ENCODE results near the gene CDH22. TPM values are rescaled to one million over a fixed set of nuclear protein-coding genes. Genes with fewer than 3 reads are reported as not detected.

CDH22 gene
- total and polyA plus RNA-seq, 2 experiments from 2014 or later, result 0.08 to 0.10 TPM

DNA sequence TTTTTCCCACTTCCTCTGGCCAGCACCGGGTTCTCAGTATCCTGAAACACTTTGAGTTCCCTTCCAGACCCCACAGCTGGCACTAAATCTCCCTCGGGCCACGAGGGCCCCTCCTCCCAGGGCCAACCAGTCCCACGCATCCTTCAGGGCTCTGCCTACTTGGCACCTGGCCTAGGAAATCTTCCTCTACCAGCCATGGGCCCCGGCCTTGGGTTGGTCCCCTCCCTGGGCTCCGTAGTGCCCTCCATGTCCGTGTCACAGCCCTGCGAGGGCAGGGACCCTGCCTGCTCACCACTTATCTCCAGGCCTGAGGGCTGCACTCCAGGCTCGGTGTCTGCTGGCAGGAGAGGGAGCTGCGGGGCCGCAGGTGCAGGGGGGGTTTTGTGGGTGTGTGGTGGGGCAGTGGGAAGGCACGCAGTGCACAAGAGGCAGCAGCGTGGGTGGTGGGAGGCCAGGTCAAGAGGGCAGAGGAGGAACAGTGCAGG lies 48.8 kb upstream of the CDH22 start (continued):
- TF ChIP-seq, protein P1, sequence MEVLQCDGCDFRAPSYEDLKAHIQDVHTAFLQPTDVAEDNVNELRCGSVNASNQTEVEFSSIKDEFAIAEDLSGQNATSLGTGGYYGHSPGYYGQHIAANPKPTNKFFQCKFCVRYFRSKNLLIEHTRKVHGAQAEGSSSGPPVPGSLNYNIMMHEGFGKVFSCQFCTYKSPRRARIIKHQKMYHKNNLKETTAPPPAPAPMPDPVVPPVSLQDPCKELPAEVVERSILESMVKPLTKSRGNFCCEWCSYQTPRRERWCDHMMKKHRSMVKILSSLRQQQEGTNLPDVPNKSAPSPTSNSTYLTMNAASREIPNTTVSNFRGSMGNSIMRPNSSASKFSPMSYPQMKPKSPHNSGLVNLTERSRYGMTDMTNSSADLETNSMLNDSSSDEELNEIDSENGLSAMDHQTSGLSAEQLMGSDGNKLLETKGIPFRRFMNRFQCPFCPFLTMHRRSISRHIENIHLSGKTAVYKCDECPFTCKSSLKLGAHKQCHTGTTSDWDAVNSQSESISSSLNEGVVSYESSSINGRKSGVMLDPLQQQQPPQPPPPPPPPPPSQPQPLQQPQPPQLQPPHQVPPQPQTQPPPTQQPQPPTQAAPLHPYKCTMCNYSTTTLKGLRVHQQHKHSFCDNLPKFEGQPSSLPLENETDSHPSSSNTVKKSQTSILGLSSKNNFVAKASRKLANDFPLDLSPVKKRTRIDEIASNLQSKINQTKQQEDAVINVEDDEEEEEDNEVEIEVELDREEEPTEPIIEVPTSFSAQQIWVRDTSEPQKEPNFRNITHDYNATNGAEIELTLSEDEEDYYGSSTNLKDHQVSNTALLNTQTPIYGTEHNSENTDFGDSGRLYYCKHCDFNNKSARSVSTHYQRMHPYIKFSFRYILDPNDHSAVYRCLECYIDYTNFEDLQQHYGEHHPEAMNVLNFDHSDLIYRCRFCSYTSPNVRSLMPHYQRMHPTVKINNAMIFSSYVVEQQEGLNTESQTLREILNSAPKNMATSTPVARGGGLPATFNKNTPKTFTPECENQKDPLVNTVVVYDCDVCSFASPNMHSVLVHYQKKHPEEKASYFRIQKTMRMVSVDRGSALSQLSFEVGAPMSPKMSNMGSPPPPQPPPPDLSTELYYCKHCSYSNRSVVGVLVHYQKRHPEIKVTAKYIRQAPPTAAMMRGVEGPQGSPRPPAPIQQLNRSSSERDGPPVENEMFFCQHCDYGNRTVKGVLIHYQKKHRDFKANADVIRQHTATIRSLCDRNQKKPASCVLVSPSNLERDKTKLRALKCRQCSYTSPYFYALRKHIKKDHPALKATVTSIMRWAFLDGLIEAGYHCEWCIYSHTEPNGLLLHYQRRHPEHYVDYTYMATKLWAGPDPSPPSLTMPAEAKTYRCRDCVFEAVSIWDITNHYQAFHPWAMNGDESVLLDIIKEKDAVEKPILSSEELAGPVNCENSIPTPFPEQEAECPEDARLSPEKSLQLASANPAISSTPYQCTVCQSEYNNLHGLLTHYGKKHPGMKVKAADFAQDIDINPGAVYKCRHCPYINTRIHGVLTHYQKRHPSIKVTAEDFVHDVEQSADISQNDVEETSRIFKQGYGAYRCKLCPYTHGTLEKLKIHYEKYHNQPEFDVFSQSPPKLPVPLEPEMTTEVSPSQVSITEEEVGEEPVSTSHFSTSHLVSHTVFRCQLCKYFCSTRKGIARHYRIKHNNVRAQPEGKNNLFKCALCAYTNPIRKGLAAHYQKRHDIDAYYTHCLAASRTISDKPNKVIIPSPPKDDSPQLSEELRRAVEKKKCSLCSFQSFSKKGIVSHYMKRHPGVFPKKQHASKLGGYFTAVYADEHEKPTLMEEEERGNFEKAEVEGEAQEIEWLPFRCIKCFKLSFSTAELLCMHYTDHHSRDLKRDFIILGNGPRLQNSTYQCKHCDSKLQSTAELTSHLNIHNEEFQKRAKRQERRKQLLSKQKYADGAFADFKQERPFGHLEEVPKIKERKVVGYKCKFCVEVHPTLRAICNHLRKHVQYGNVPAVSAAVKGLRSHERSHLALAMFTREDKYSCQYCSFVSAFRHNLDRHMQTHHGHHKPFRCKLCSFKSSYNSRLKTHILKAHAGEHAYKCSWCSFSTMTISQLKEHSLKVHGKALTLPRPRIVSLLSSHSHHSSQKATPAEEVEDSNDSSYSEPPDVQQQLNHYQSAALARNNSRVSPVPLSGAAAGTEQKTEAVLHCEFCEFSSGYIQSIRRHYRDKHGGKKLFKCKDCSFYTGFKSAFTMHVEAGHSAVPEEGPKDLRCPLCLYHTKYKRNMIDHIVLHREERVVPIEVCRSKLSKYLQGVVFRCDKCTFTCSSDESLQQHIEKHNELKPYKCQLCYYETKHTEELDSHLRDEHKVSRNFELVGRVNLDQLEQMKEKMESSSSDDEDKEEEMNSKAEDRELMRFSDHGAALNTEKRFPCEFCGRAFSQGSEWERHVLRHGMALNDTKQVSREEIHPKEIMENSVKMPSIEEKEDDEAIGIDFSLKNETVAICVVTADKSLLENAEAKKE (CRISPR knock-in tag; IDR thresholded peaks at IDR 0.05), result no peak

DNA sequence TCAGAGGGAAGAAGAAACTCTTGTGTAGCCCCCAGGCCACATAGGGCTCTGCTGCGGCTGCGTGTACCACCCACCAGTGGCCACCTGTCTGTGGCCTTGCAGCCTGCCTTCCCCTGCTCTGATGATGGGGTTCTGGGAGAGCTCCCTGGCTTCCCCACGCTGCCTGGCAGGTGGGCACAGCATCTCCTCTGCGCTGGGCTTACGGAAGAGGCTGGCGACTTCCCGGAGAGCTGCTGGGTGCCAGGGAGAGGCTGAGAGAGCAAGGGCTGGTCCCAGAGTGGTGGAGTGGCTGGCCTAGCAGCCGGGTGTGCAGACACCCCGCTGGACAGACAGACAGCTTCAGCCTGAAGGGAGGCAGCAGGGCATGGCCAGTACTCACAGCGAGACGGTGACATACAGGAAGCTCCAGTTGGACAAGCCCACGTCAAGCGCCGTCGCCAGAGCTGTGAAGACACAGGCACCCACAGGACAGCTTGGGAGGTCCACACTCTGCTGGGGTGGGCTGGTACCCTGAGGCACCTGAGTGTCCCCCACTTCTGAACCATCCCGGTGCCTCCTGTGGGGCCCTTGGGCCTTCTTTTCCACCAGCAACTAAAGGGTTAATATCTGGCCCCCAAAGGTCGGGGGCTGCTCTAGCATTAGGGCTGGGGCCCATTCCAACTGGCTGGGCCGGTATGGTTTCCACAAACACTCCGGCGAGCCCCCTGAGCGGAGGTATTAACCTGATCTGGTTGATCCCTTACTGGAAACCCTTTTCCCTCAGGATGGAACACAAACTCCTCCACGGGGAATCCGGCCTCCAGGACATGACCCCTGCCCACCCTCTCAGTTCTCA lies 48.1 kb upstream of the CDH22 start:
- Histone ChIP-seq H3F3A (replicated peaks; ENCODE audit: low read depth) (no peaks in the 10 kb centered on the region), H3K4me1 (ENCODE audit: insufficient read depth) (peaks cover under 1% of the 10 kb centered on the region; the same call in 1 of the 2 replicates), H3K9me2 (ENCODE audit: insufficient read depth) (no peaks in the 10 kb centered on the region), H3K27me3 (ENCODE audit: insufficient read depth) (no peaks in the 10 kb centered on the region), H3K79me2 (replicated peaks; ENCODE audit: insufficient read depth) (peaks cover 14% of the 10 kb centered on the region; the same call in 1 of the 2 replicates), H3K4me3 (no peak overlapping the region), H3K27ac (ENCODE audit: low read depth) (no peak overlapping the region), H3K36me3 (ENCODE audit: insufficient read depth) (no peaks in the 10 kb centered on the region), H3K4me2 (no peak overlapping the region), H4K20me1 (replicated peaks; ENCODE audit: insufficient read depth) (no peaks in the 10 kb centered on the region; the same call in 1 of the 2 replicates), H2AFZ (no peak overlapping the region)
- peaks cover 8% of the 10 kb centered on the region for H3K36me3 Mint-ChIP-seq (ENCODE audit: low read depth)
- DNase-seq (ENCODE audit: low spot score), result no peak
- H3K27me3 Mint-ChIP-seq (ENCODE audit: insufficient read depth, low read depth, poor library complexity), result peaks cover 19% of the 10 kb centered on the region
- peaks cover 1% of the 10 kb centered on the region for H3K4me1 Mint-ChIP-seq
- no peak overlapping the region for H3K4me3 Mint-ChIP-seq
- no peak for TF ChIP-seq NANOG (IDR thresholded peaks at IDR 0.05; ENCODE audit: borderline replicate concordance)
- no peak for TF ChIP-seq ZNF331 (CRISPR knock-in tag; IDR thresholded peaks at IDR 0.05; ENCODE audit: low read depth)
- ATAC-seq, result no peak
- H3K9me3 Mint-ChIP-seq, result no peaks in the 10 kb centered on the region
- H3K27ac Mint-ChIP-seq, result no peak overlapping the region

All from GM23338 (cell line).